ENCODE results near the gene KEAP1. TPM values are rescaled to one million over a fixed set of nuclear protein-coding genes. Genes with fewer than 3 reads are reported as not detected.

The KEAP1 gene
- total and polyA plus RNA-seq, 2 of the 13 experiments (the other 11 are each of a cell fraction or from before 2014, with no cell fraction given) = 56.7 to 72.9 TPM

DNA sequence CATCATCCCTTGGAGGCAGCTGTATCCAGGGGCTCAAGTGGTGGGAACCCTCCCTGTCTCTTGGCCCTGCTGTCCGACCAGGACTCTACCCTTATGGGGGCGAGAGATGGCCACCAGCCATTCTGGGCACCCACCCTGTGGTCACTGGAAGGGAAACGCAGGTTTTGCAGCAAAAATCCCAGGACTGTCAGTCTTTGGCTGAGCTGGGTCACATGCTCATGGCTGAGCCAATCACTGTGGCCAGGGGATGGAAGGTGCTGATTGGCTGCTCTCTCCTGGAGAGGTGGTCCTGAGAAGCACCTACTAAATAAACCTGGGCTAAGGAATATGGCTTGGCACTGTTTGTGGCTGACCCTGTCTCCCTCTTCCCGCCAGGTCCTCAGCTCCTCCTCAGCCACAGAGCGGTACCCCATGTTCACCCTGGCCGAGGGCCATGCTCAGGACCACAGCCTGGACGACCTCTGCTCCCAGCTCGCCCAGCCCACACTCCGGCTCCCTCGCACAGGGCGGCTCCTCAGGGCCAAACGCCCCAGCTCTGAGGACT, 49.4 kb upstream of the KEAP1 start:
- ChIA-PET CTCF (ENCODE audit: low intra/inter-chr PET ratio, low total read pairs) (no interaction called here), POLR2A (interaction anchor here (1.1 to 1.9 kb wide), 4 partner anchors 10 to 48 kb away, joined by 3 to 4 read pairs (median 4); no protein-coding TSS in a partner anchor)
- peak; percentile 73 for ATAC-seq
- Histone ChIP-seq H3K36me3 (replicated peaks in 1 of 2; ENCODE audit: control insufficient read depth in 1 of 2, insufficient read depth in 2 of 2, low read length in 2 of 2) (peaks cover 11 to 68% of the 10 kb centered on the region in 2 experiments), H3K4me2 (ENCODE audit: low read depth, low read length) (no peak overlapping the region), H3K4me1 (ENCODE audit: insufficient read depth, low read length) (no peaks in the 10 kb centered on the region), H4K20me1 (ENCODE audit: insufficient read depth, low read length) (no peaks in the 10 kb centered on the region), H3K27ac (ENCODE audit: extremely low read length, insufficient read depth, low read length) (no peak overlapping the region), H3K9me3 (ENCODE audit: low read length) (no peaks in the 10 kb centered on the region), H3K9ac (ENCODE audit: insufficient read depth, low read depth, low read length) (no peak overlapping the region), H3K79me2 (ENCODE audit: insufficient read depth, low read length) (no peaks in the 10 kb centered on the region), H3K27me3 (ENCODE audit: control insufficient read depth in 1 of 2, insufficient read depth in 2 of 2, low read length in 2 of 2) (no peaks in the 10 kb centered on the region), H3K4me3 (replicated peaks in 1 of 3; ENCODE audit: insufficient read depth in 1 of 3, low read depth in 2 of 3, low read length in 3 of 3) (no peak overlapping the region), H2AFZ (ENCODE audit: low read length) (no peak overlapping the region)
- no TSS peak for BruUV-seq (replicated peaks)
- DNase-seq (ENCODE audit: low spot score) = no peak
- peak; percentile 40 for FAIRE-seq
- intact Hi-C loops (cut with micrococcal nuclease; ENCODE audit: unreplicated experiment) = no loop called here
- 86% methylated on average over 6 of the region's 12 CpGs for WGBS (ENCODE audit: low lambda C conversion rate)
- in situ Hi-C loops (cut with HindIII; ENCODE audit: extremely low pct_ligation_motif_present, low pct_unique_long_range_greater_than_20kb) = no loop called here
- TF ChIP-seq ZMAT5 (CRISPR knock-in tag; IDR thresholded peaks at IDR 0.05; ENCODE audit: borderline replicate concordance, low read depth) (no peak), RXRA (CRISPR knock-in tag; IDR thresholded peaks at IDR 0.05) (no peak), NFYB (CRISPR knock-in tag; IDR thresholded peaks at IDR 0.05) (peak; percentile 79), HNF1A (IDR thresholded peaks at IDR 0.05; ENCODE audit: low read depth) (no peak), HNF1A (CRISPR knock-in tag; IDR thresholded peaks at IDR 0.05; ENCODE audit: borderline replicate concordance) (no peak), TARDBP (CRISPR knock-in tag; IDR thresholded peaks at IDR 0.05) (0 out of 2 replicates have a peak, but pooled peaks have one; percentile 8), RBM22 (optimal IDR thresholded peaks at IDR 0.05; ENCODE audit: low read length) (peak; percentile 46), AKAP8 (CRISPR knock-in tag; IDR thresholded peaks at IDR 0.05) (no peak), ZNF768 (CRISPR knock-in tag; IDR thresholded peaks at IDR 0.05) (no peak), NFYC (CRISPR knock-in tag; IDR thresholded peaks at IDR 0.05) (peak; percentile 76), AGO2 (optimal IDR thresholded peaks at IDR 0.05; ENCODE audit: low read depth, low read length) (peak; percentile 82), POLR2A (IDR thresholded peaks at IDR 0.05; ENCODE audit: insufficient read depth in 1 of 2, low read depth in 2 of 2, low read length in 2 of 2) (peak in 1 of 2 experiments; percentile 40; a peak in 1 of 4 replicates)
- TF ChIP-seq, protein P1, sequence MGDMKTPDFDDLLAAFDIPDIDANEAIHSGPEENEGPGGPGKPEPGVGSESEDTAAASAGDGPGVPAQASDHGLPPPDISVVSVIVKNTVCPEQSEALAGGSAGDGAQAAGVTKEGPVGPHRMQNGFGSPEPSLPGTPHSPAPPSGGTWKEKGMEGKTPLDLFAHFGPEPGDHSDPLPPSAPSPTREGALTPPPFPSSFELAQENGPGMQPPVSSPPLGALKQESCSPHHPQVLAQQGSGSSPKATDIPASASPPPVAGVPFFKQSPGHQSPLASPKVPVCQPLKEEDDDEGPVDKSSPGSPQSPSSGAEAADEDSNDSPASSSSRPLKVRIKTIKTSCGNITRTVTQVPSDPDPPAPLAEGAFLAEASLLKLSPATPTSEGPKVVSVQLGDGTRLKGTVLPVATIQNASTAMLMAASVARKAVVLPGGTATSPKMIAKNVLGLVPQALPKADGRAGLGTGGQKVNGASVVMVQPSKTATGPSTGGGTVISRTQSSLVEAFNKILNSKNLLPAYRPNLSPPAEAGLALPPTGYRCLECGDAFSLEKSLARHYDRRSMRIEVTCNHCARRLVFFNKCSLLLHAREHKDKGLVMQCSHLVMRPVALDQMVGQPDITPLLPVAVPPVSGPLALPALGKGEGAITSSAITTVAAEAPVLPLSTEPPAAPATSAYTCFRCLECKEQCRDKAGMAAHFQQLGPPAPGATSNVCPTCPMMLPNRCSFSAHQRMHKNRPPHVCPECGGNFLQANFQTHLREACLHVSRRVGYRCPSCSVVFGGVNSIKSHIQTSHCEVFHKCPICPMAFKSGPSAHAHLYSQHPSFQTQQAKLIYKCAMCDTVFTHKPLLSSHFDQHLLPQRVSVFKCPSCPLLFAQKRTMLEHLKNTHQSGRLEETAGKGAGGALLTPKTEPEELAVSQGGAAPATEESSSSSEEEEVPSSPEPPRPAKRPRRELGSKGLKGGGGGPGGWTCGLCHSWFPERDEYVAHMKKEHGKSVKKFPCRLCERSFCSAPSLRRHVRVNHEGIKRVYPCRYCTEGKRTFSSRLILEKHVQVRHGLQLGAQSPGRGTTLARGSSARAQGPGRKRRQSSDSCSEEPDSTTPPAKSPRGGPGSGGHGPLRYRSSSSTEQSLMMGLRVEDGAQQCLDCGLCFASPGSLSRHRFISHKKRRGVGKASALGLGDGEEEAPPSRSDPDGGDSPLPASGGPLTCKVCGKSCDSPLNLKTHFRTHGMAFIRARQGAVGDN (CRISPR knock-in tag; IDR thresholded peaks at IDR 0.05) = peak; percentile 19; the same call in 1 of the 2 replicates

Measured in HepG2 (cell line).